WERI-Rb-1 (cell line): ENCODE data around the gene CLEC16A.

Experiments
- DNase-seq: peaks from one replicate; pipeline ENCODE4 v3.0.0-alpha.2; 2020
- H3K27ac ChIP-seq: fragments of 250-450 bp; sonication (Bioruptor Pico); 2 replicates; pipeline ENCODE4 v1.5.1; 2020; ENCODE audit warnings: mild to moderate bottlenecking, moderate library complexity
- H3K27me3 ChIP-seq: fragments of 250-450 bp; sonication (Bioruptor Pico); 2 replicates; pipeline ENCODE4 v1.5.1; 2021; ENCODE audit warnings: mild to moderate bottlenecking, low read depth, moderate library complexity; ENCODE audit not compliant: insufficient read depth, severe bottlenecking
- H3K36me3 ChIP-seq: fragments of 250-450 bp; sonication (Bioruptor Pico); 2 replicates; pipeline ENCODE4 v1.5.1; 2020; ENCODE audit warnings: mild to moderate bottlenecking, moderate library complexity
- H3K4me3 ChIP-seq: 2 replicates; pipeline ENCODE4 v1.5.1; 2011; ENCODE audit warnings: low read depth, mild to moderate bottlenecking, control low read depth, low read length
- H3K9me3 ChIP-seq: fragments of 250-450 bp; sonication (Bioruptor Pico); 2 replicates; pipeline ENCODE4 v1.5.1; 2021; ENCODE audit warnings: mild to moderate bottlenecking, moderate library complexity; ENCODE audit not compliant: severe bottlenecking
- CTCF ChIP-seq: IDR thresholded peaks from 2 replicates; pipeline ENCODE4 v1.5.1; 2011; ENCODE audit warnings: low read depth, mild to moderate bottlenecking, control low read depth, inconsistent platforms, low read length

The CLEC16A gene

GRCh38 chr16:11060364-11060763, 116.0 kb downstream of the CLEC16A start:
- Histone ChIP-seq H3K36me3 (peaks cover 11% of the 10 kb centered on the region), H3K27ac (no peak overlapping the region), H3K4me3 (no peak overlapping the region), H3K27me3 (no peaks in the 10 kb centered on the region), H3K9me3 (no peaks in the 10 kb centered on the region)
- no peak for TF ChIP-seq CTCF
- no peak for DNase-seq

GRCh38 chr16:11060842-11061241, 116.5 kb downstream of the CLEC16A start:
- DNase-seq, result no peak
- Histone ChIP-seq H3K9me3 (no peaks in the 10 kb centered on the region), H3K4me3 (no peak overlapping the region), H3K27me3 (no peaks in the 10 kb centered on the region), H3K27ac (no peak overlapping the region), H3K36me3 (peaks cover 11% of the 10 kb centered on the region)
- no peak for TF ChIP-seq CTCF

GRCh38 chr16:11061629-11062270, 117.4 kb downstream of the CLEC16A start:
- Histone ChIP-seq H3K27ac (no peak overlapping the region), H3K4me3 (no peak overlapping the region), H3K36me3 (peaks cover 11% of the 10 kb centered on the region)

GRCh38 chr16:11063448-11064201, 119.3 kb downstream of the CLEC16A start:
- H3K4me3 ChIP-seq, result no peak overlapping the region
- no peak for DNase-seq
- H3K27ac ChIP-seq, result no peak overlapping the region
- H3K36me3 ChIP-seq, result peaks cover 11% of the 10 kb centered on the region
- H3K27me3 ChIP-seq, result no peaks in the 10 kb centered on the region
- TF ChIP-seq CTCF, result no peak
- no peaks in the 10 kb centered on the region for H3K9me3 ChIP-seq

More at GRCh38 chr16:11061629-11062270, 117.4 kb downstream of the CLEC16A start:
- H3K27me3 ChIP-seq, result no peaks in the 10 kb centered on the region
- H3K9me3 ChIP-seq, result no peaks in the 10 kb centered on the region
- TF ChIP-seq CTCF, result no peak
- no peak for DNase-seq

- Histone ChIP-seq H3K36me3 (peaks cover 11% of the 10 kb centered on the region), H3K27me3 (no peaks in the 10 kb centered on the region), H3K9me3 (no peaks in the 10 kb centered on the region), H3K4me3 (no peak overlapping the region), H3K27ac (no peak overlapping the region)
- no peak for DNase-seq
- TF ChIP-seq CTCF, result no peak
Observed at GRCh38 chr16:11064202-11064540, 119.8 kb downstream of the CLEC16A start.
